Activated T-cell treated with anti-CD3 and anti-CD28 coated beads for 48 hours (primary cell): ENCODE measurements around the gene IRGQ.
"Not testable (repeated sequence)": the region's sequence is repeated elsewhere in the genome, so short reads cannot be mapped to it uniquely, and the experiment has no call there.

ENCODE experiments used
- DNase-seq: peaks from one replicate; pipeline ENCODE4 v3.0.0-alpha.2; 2020; ENCODE audit warnings: low read depth

Gene IRGQ

DNA sequence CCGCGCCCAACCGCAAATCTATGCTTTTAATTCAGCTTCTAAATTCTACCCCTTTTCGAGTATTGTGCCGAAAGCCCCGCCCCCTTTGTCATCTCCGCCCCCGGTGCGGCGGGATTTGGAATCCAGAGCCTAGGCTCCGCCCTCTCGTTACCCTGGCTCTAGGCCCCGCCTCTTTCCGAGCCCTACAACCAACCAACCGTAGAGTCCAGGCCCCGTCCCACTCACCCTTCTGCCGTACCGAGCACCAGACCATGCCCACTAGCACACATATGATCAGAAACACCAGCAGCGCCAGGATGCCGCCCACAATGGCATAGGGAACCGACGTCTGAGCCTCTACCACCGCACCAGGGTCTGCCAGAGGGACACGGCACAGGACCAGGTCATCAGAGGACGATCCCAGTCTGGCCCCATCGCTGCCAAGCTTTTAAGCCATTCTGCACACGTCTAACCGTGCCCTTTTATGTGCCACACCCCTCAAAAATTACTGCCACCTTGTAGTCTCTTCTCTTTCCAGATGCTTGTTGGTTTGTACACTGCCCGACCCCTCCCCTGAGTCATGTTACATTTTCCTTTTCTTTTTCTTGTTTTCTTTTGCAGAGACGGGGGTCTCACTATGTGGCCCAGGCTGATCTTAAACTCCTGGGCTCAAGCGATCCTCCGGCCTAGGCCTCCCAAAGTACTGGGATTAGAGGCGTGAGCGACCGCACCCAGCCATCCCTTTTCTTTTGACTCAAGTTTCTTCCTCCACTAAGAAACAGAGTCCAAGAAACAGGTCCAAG lies 28.1 kb upstream of the IRGQ start:
- DNase-seq = no peak

DNA sequence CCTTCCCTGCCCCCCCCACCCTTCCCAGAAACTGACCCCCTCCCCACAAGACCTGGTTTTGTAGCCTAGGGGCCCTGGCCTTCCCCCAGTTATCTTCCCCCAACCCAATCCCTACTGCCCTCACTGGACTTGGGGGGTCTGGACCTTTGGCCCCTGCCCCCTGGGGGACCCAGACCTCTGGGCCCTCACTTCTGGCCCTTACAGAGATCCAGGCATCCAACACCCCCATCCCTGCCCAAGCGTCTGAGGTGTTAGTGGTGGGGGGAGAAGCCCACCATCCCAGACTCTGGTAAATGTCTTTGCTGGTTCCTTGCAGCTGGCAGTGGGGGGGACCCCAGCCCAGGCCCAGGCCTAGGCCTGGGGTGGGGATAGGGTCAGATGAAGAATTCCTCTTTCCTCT lies 27.0 kb upstream of the IRGQ start:
- DNase-seq = no peak

GRCh38 chr19:43622070-43622469 lies 26.1 kb upstream of the IRGQ start:
- DNase-seq = no peak

- peak; percentile 77 for DNase-seq
Measured at GRCh38 chr19:43620061-43621001, 24.4 kb upstream of the IRGQ start.

GRCh38 chr19:43619262-43620060 lies 23.5 kb upstream of the IRGQ start, which contains the start of gene ZNF428:
TSS of gene ZNF428 (minus strand) at chr19:43619629. CDS start at chr19:43614304, 5,325 bp downstream.
- DNase-seq = peak; percentile 88

- DNase-seq = peak; percentile 44
Measured at GRCh38 chr19:43618921-43619261, 23.0 kb upstream of the IRGQ start.

GRCh38 chr19:43616954-43617353 lies 21.0 kb upstream of the IRGQ start:
- no peak for DNase-seq

DNA sequence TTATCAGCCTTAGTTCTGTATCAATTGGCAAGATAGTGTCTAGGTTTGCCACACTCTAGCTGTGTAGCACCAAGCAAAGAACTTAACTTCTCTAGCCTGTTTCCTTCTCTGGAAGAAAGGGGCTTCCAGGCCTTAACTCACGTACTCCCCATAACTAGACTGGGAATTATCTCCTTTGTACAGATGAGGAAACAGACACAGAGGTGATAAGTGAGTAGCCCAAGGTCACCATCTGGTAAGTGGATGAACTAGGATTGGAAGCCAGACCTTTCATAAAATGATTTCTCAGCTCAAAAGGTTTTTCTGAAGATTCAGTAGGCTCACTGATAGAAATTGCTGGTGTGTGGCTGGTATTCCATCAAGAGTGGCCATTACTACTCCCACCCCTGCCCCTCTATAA lies 20.4 kb upstream of the IRGQ start:
- DNase-seq = no peak

- DNase-seq = no peak
Measured at GRCh38 chr19:43612374-43612773, 16.4 kb upstream of the IRGQ start.

- no peak for DNase-seq
Measured at GRCh38 chr19:43611788-43612187, 15.9 kb upstream of the IRGQ start, which contains the start of gene SRRM5. TSS of gene SRRM5 (plus strand) at chr19:43612088. CDS start at chr19:43612122, 34 bp downstream.

DNA sequence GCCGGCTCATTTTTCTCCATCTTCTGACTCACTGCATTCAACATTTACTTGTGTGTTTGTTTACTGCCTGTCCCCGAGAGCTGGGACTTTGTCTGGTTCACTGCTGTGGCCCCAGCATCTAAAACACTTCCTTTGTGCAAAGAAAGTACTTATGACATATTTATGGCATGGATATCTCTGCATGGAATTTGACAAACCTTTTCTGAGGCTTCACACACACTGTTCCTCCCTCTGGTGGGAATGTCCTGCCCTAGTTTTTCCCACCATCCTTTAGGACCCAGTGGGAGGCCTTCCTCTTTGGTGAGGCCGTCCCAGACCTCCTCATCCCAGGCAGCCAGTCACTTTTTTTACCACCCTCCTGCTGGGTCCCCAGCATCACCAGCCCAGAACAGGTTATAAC lies 14.6 kb upstream of the IRGQ start:
- no peak for DNase-seq

- no peak for DNase-seq
Measured at GRCh38 chr19:43609872-43610271, 13.9 kb upstream of the IRGQ start.

DNA sequence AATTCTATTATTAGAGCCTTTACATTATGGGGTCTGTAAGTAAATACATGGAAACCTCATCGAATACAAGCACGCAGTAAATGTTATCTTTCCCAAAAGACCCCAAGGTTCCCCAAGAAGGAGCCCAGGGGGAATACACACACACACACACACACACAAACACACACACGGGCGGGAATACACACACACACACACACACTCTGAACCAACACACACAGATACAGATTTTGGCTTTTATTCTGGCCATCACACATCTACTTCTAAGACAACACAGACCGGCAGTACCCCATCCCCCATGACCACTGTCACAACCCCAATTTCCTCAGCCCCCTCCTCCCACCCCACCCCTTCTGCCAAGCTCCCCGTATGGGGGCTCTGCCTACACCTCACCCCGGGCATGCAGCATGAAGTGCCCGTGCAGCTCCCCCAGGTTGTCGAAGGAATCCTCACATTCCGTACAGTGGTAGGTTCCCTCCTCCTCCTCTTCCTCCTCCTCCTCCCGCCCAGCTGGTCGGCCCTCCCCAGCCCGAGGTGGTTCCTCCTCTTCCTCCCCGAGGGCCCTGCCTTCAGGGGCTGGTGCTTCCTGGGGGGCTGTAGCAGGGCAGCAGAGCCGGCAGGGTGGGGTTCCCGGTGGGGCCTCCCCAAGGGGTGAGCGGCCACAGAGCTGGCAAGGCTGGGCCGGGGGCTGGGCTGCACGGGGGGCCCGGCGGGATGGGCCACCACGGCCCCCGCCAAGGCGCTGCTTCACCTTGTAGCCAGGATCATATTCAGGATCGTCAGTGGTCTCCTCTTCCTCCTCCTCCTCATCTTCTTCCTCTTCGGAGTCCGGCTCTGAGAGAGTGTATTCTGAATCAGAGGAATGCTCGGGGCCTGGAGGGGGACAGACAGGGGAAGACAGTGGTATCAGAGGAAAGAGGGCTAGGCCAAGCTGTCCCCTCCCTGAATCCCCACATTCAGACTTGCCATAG lies 11.6 kb upstream of the IRGQ start:
- no peak for DNase-seq

DNA sequence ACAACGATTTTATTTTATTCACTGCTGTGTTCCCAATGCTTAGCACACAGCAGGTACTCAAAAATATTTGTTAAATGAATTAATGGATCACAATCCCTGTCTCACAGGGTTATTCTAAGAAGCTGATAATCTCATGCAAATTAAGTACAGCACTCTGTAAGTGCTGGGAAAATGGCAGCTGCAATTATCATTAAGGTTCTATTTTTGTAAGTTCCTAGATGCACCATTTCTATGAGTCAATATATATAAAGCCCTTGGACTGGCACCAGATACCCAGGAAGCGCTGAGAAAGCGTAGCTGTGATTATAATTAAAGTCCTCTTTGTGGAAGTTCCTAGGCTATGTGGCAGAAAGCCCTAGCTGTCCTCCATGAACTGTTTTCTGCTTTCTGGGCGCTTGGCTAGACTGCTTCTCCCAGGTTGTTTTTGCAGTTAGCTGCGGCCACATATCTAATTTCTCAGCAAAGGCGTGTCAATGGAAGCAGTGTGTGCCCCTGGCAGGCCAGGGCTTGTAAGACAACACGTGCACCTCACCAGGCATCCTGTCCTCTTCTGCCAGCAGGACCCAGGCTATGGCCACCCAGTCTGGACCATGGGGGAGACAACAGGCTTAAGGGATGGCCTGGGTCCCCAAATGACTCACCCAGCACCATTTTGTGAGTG lies 10.8 kb upstream of the IRGQ start:
- DNase-seq = no peak

- no peak for DNase-seq
Measured at GRCh38 chr19:43605875-43606568, 10.1 kb upstream of the IRGQ start.

GRCh38 chr19:43600326-43600725 lies 4.4 kb upstream of the IRGQ start:
- DNase-seq = not testable (repeated sequence)

GRCh38 chr19:43599635-43600295 lies 3.8 kb upstream of the IRGQ start:
- DNase-seq = no peak

DNA sequence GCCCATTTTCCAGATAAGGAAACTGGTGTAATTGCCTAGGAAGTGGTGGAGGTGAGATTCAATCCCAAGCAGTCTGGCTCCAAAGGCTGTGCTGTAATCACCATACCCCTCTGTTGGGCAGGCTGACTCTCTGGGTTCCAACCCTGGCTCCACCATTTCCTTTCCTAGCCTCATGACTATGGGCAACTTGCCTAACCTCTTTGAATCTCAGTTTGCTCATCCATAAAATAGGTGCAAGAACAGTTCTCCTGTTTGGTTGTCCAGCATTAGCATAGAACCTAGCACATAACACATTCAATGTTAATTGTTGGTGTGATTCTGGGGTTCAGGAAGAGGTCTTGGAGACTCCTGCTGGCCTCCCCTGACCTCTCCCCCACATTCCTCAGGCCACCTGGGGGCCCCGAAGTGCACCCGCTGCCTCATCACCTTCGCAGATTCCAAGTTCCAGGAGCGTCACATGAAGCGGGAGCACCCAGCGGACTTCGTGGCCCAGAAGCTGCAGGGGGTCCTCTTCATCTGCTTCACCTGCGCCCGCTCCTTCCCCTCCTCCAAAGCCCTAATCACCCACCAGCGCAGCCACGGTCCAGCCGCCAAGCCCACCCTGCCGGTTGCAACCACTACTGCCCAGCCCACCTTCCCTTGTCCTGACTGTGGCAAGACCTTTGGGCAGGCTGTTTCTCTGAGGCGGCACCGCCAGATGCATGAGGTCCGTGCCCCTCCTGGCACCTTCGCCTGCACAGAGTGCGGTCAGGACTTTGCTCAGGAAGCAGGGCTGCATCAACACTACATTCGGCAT lies 2.7 kb upstream of the IRGQ start:
- DNase-seq = no peak
